ENCODE measurements around the gene BICD2.

GRCh38 chr9:92760070-92760469 is 4.6 kb downstream of the BICD2 start:
- TF ChIP-seq CBX5 (IDR thresholded peaks at IDR 0.05; ENCODE audit: low read depth) (no peak), NR2C1 (IDR thresholded peaks at IDR 0.05) (no peak), CTCF (IDR thresholded peaks at IDR 0.05 in 2 of 3, conservative IDR thresholded peaks at IDR 0.05 in 1 of 3; ENCODE audit: control insufficient read depth in 2 of 3, extremely low read depth in 1 of 3, insufficient read depth in 1 of 3, low read depth in 3 of 3, low read length in 3 of 3) (no peak), TAF1 (IDR thresholded peaks at IDR 0.05; ENCODE audit: borderline replicate concordance, low read depth, low read length) (no peak), ETV6 (conservative IDR thresholded peaks at IDR 0.05 in 1 of 2, IDR thresholded peaks at IDR 0.05 in 1 of 2; ENCODE audit: borderline replicate concordance in 1 of 2, low read depth in 1 of 2) (no peak), YY1 (IDR thresholded peaks at IDR 0.05; ENCODE audit: low read depth, low read length) (no peak), POLR2A (IDR thresholded peaks at IDR 0.05; ENCODE audit: low read depth, low read length) (no peak), ATF3 (IDR thresholded peaks at IDR 0.05; ENCODE audit: borderline replicate concordance, extremely low read depth, low read depth, low read length) (no peak), EZH2 (IDR thresholded peaks at IDR 0.05; ENCODE audit: borderline replicate concordance, control insufficient read depth, low read depth, low read length) (no peak), FOXM1 (IDR thresholded peaks at IDR 0.05; ENCODE audit: low read depth, low read length) (no peak), E2F4 (IDR thresholded peaks at IDR 0.05; ENCODE audit: low read depth, low read length) (no peak), ESRRA (IDR thresholded peaks at IDR 0.05; ENCODE audit: low read length) (no peak)
